Measurements from ENCODE around the gene ITGAX. TPM values are rescaled to one million over a fixed set of nuclear protein-coding genes. Genes with fewer than 3 reads are reported as not detected.
A peak's percentile ranks its signal among the peaks of the same experiment; 100 is the strongest.

Gene ITGAX
- total RNA-seq, 1 donor from 2014 or later, result 188 TPM

- DNase-seq (no peak), ATAC-seq (no peak)
- Histone ChIP-seq H3K9me3 (no peaks in the 10 kb centered on the region), H3K36me3 (no peaks in the 10 kb centered on the region), H3K27ac (no peak overlapping the region), H3K4me1 (no peaks in the 10 kb centered on the region), H3K27me3 (ENCODE audit: low read depth) (no peaks in the 10 kb centered on the region), H3K4me3 (no peak overlapping the region)
- intact Hi-C loops (cut with DNase I), result no loop called here
- TF ChIP-seq, protein P1, sequence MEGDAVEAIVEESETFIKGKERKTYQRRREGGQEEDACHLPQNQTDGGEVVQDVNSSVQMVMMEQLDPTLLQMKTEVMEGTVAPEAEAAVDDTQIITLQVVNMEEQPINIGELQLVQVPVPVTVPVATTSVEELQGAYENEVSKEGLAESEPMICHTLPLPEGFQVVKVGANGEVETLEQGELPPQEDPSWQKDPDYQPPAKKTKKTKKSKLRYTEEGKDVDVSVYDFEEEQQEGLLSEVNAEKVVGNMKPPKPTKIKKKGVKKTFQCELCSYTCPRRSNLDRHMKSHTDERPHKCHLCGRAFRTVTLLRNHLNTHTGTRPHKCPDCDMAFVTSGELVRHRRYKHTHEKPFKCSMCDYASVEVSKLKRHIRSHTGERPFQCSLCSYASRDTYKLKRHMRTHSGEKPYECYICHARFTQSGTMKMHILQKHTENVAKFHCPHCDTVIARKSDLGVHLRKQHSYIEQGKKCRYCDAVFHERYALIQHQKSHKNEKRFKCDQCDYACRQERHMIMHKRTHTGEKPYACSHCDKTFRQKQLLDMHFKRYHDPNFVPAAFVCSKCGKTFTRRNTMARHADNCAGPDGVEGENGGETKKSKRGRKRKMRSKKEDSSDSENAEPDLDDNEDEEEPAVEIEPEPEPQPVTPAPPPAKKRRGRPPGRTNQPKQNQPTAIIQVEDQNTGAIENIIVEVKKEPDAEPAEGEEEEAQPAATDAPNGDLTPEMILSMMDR (IDR thresholded peaks at IDR 0.05), result no peak
Observed at GRCh38 chr16:31373235-31373634, 18.3 kb downstream of the ITGAX start.

DNA sequence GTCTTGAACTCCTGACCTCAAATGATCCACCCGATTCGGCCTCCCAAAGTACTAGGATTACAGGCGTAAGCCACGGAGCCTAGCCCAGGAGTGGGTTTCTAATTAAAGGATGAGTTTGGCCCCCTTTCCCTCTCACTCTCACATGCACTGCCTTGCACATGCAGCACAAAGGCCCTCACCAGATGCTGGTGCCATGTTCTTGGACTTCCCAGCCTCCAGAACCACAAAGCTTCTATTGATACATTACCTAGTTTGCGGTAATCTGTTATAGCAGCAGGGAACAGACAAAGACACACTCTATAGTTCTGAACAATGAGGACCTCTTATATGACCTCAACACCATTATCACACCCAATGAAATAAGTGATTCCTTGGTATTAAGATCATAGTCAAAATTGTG, 20.3 kb downstream of the ITGAX start:
- intact Hi-C loops (cut with DNase I), result no loop called here
- H3K27me3 ChIP-seq (ENCODE audit: low read depth), result no peaks in the 10 kb centered on the region
- ATAC-seq, result no peak
- no peak overlapping the region for H3K4me3 ChIP-seq
- H3K27ac ChIP-seq, result no peak overlapping the region
- no peaks in the 10 kb centered on the region for H3K9me3 ChIP-seq
- DNase-seq, result no peak
- H3K36me3 ChIP-seq, result no peaks in the 10 kb centered on the region
- TF ChIP-seq, protein P1 (IDR thresholded peaks at IDR 0.05), result no peak
- H3K4me1 ChIP-seq, result no peaks in the 10 kb centered on the region

DNA sequence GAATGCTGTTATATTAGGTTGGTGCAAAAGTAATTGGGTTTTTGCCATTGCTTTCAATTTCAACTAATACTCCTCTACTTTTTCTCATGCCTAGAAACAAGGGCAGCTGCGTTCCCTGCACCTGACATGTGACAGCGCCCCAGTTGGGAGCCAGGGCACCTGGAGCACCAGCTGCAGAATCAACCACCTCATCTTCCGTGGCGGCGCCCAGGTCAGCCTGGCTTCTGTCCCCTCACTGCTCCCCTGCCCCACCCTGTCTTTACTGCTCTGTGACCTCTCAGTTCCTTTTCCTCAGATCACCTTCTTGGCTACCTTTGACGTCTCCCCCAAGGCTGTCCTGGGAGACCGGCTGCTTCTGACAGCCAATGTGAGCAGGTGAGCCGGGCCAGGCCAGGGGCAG, 21.7 kb downstream of the ITGAX start:
- no peak for DNase-seq
- no peaks in the 10 kb centered on the region for H3K4me1 ChIP-seq
- intact Hi-C loops (cut with DNase I), result no loop called here
- TF ChIP-seq, protein P1 (IDR thresholded peaks at IDR 0.05), result no peak
- no peak overlapping the region for H3K27ac ChIP-seq
- no peaks in the 10 kb centered on the region for H3K9me3 ChIP-seq
- H3K4me3 ChIP-seq, result no peak overlapping the region
- no peak for ATAC-seq
- no peaks in the 10 kb centered on the region for H3K36me3 ChIP-seq
- H3K27me3 ChIP-seq (ENCODE audit: low read depth), result no peaks in the 10 kb centered on the region

GRCh38 chr16:31377210-31377903, 22.4 kb downstream of the ITGAX start:
- Histone ChIP-seq H3K9me3 (no peaks in the 10 kb centered on the region), H3K4me3 (no peak overlapping the region), H3K27me3 (ENCODE audit: low read depth) (no peaks in the 10 kb centered on the region), H3K36me3 (no peaks in the 10 kb centered on the region), H3K27ac (no peak overlapping the region), H3K4me1 (no peaks in the 10 kb centered on the region)
- DNase-seq (no peak), ATAC-seq (peak in 1 of 2 donors; percentile 27)
- TF ChIP-seq, protein P1 (IDR thresholded peaks at IDR 0.05), result no peak
- intact Hi-C loops (cut with DNase I), result no loop called here

- no peaks in the 10 kb centered on the region for H3K36me3 ChIP-seq
- intact Hi-C loops (cut with DNase I), result no loop called here
- H3K27me3 ChIP-seq (ENCODE audit: low read depth), result no peaks in the 10 kb centered on the region
- no peaks in the 10 kb centered on the region for H3K4me1 ChIP-seq
- no peak overlapping the region for H3K4me3 ChIP-seq
- ATAC-seq (peak in 1 of 2 donors; percentile 6), DNase-seq (no peak)
- TF ChIP-seq, protein P1 (IDR thresholded peaks at IDR 0.05), result no peak
- no peak overlapping the region for H3K27ac ChIP-seq
- no peaks in the 10 kb centered on the region for H3K9me3 ChIP-seq
Observed at GRCh38 chr16:31380201-31380600, 25.2 kb downstream of the ITGAX start.
